Left cardiac atrium (tissue), 4 donors: ENCODE results near the gene TMEM179. TPM values are rescaled to one million over a fixed set of nuclear protein-coding genes. Genes with fewer than 3 reads are reported as not detected.

ENCODE experiments used
- ATAC-seq, 2 donors: fragments of 200-7000 bp; cut with Tn5 transposase; one replicate each; pipeline ENCODE4 v1.9.1; 2020; ENCODE audit warnings: mild to moderate bottlenecking in 2 of 2, moderate library complexity in 2 of 2
- DNase-seq: peaks from one replicate; pipeline ENCODE4 v3.0.0-alpha.2; 2020
- intact Hi-C, 2 donors: fragments of 100-400 bp; cut with DNase I; formaldehyde crosslinking; loops; one replicate each; pipeline versions ENCODE4 v1.14.1 to v1.15.1; 2022 to 2023
- total RNA-seq, 2 donors: library from RNA; stranded (reverse); fragmentation: NEBNext Ultra II Directional; extraction: Animal tissue kit (Norgen Biotek cat#: 25700); gene quantifications; one replicate each; pipeline ENCODE4 v1.2.1, GENCODE V29; 2021
- donor health status: DM: no; HTN: yes; CAD: no.
- donor health status: DM: no; HTN: yes; CAD: no; lungs with severe emphysema.
- donor health status: DM: yes; HTN: yes; CAD: no.
- donor health status: Dilated cardiomyopathy.

The TMEM179 gene
- total RNA-seq, 2 donors from 2014 or later = 0.24 to 1.0 TPM

- ATAC-seq (peak; percentile 81 to 86), DNase-seq (peak; percentile 81)
- intact Hi-C loops = loop anchor here (2.0 to 10.0 kb wide), 3 partner anchors 427 to 489 kb away; partner anchors contain the start of gene KIF26A (in 1 of the 2)
These were observed 40.6 kb downstream of the TMEM179 start for GRCh38 chr14:104563742-104564615.

- intact Hi-C loops = loop anchor here in 1 of 2 donors (5.0 to 10.0 kb wide), 2 partner anchors 426 to 488 kb away; partner anchors contain the start of gene KIF26A
- peak in 1 of 2 donors; percentile 16 for ATAC-seq
These were observed 41.3 kb downstream of the TMEM179 start for GRCh38 chr14:104563191-104563741.

DNA sequence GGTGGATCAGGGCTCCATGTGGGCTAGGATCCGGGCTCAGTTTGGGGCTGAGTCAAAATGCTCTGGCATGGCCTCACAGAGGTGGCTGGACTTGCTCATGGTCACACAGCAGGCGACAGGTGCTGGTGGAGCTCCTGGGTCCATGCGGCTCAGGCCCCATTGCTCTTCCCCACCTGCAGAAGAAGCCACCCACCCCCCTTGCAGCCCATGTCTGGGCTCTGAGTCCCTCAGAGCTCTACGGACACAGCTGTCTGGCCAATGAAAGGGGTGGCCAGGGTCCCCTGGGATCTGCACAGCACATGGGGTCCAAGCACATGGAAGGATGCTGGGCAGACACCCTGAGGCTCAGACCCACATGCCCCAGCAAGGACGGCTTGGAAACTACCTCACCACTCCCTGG, 42.0 kb downstream of the TMEM179 start:
- intact Hi-C loops = loop anchor here in 1 of 2 donors (5.0 to 10.0 kb wide), 2 partner anchors 425 to 488 kb away; partner anchors contain the start of gene KIF26A
- ATAC-seq (no peak), DNase-seq (peak; percentile 8)

More at GRCh38 chr14:104563191-104563741, 41.3 kb downstream of the TMEM179 start:
- DNase-seq = no peak

DNA sequence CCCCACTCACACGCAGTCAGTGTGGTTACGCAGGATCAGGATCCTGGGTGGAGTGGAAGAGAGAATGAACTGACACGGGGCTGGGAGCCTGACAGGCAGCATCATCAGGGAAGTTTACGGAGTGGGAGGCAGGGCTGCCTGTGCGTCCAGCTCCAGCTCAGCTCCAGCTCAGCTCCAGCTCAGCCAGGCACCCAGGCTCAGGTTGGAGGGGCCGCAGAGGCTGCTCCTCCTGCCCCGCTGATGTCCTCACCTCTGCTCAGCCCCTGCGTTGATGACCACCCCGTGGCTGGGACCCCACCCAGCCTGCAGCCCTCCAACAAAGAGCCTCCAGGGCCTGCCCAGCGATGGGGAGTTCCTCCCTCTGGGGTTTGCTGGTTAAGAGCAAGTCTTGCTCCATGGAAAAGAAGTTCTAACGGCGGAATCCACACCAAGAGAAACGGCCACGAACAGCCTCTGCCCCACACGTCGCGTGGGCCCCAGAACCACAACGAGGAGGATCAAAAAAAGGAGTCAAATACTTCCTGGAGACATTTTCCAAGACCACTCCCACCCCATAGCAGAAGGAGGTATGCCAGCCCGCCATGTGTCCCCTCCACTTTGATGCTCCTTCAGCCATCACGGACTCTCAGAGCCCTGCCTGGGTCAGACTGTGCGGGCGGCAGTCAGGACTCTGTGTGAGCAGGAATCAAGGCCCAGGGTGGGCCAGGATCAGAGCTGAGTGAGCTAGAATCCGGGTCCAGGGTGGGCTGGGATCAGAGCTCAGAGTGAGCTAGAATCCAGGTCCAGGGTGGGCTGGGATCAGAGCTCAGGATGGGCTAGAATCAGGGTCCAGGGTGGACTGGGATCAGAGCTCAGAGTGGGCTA, 42.7 kb downstream of the TMEM179 start:
- ATAC-seq (no peak), DNase-seq (peak; percentile 8)
- intact Hi-C loops = loop anchor here in 1 of 2 donors (5.0 to 10.0 kb wide), 2 partner anchors 425 to 487 kb away; partner anchors contain the start of gene KIF26A

GRCh38 chr14:104561124-104561557, 43.4 kb downstream of the TMEM179 start:
- ATAC-seq (no peak), DNase-seq (peak; percentile 10)
- intact Hi-C loops = loop anchor here in 1 of 2 donors (5.0 to 10.0 kb wide), 2 partner anchors 424 to 486 kb away; partner anchors contain the start of gene KIF26A

DNA sequence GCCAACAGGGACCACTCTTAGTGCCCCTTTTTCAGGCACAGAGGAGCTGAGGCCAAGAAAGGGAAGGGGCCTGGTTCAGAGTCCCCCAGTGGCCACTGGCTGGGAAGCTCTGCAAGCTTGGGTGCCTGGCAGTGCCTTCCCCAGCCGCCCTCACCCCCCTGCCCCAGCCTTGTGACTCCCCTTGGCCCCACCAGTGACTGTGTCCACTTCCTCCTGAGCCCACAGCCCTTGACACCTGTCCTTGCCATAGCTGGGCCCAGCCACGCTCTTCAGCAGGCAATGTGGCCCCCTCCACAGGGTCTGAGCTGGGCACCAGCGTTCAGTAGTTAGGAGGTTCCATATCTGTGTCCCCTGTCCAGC, 44.0 kb downstream of the TMEM179 start:
- ATAC-seq (no peak), DNase-seq (peak; percentile 4)
- intact Hi-C loops = loop anchor here in 1 of 2 donors (5.0 to 10.0 kb wide), 2 partner anchors 423 to 486 kb away; partner anchors contain the start of gene KIF26A

DNA sequence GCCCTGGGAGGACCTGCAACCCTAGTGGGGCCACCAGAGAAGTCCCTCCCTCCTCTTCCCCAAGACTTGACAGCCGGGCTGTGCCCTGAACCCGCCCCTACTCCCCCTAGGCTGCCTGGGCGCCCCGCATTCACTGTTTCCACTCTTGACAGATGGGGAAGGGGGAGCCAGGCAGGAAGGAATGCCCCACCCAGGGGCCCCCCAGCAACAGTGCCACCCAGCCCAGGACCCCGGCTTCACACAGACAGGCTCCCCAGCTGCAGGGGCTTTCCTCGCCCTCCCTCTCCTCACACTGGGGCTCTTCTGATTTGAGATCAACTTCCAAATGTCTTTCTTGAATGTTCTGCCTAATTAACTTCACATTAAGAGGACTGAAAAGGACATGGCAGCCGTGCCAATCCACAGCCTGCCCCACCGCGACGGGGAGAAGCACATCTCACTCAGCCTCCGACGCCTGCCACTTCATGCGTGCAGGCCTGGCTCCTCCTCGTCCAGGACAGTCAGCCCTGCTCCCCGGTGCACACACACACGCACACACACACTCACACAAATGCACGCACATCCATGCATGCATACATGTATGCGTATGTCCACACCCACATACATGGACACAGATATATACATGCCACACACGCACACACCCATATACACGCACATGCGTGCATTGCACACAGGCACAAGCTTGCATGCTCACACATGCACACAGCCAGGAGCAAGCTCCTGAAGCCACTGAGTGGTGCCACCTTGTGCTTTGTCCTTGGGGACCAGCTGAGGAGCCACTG, 44.6 kb downstream of the TMEM179 start:
- DNase-seq = peak; percentile 6
- no peak for ATAC-seq
- intact Hi-C loops = loop anchor here in 1 of 2 donors (5.0 to 10.0 kb wide), 2 partner anchors 423 to 485 kb away; partner anchors contain the start of gene KIF26A

DNA sequence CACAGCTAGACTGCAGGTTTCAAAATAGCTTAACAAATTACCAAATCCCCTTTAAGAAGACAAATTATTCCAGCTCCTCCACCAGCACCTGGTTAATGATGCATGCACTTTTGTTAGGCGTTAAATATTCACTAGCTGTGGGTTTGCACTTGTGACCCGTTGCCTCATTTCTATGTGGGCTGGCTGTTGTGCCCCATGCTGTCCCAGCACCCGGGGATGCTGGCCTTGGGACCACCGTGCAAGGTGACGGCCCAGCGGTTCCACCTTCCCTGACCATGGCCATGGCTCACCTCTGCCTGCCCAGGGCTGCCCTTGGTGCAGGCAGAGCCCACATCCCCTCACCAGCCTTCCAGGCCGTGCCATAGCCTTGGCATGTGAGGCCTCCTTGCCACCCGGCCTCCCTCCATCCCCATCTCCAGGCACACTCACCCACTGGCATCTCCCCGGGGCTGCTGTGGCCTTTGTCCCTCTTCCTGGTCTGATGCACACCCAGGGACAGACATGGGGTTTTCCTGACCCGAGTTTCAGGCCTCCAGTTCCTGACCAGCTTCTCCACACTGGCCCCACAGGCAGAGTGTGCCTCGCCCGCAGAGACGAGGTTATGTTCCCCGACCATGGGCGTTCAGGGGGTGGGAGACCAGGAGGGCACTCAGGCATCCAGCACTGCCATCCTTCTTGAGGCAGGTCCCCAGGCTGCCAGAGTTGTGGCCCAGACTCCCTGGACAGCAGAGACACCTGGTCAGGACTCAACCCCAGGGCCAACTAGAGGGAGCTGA, 45.4 kb downstream of the TMEM179 start:
- DNase-seq = peak; percentile 12
- intact Hi-C loops = no loop called here
- no peak for ATAC-seq

DNA sequence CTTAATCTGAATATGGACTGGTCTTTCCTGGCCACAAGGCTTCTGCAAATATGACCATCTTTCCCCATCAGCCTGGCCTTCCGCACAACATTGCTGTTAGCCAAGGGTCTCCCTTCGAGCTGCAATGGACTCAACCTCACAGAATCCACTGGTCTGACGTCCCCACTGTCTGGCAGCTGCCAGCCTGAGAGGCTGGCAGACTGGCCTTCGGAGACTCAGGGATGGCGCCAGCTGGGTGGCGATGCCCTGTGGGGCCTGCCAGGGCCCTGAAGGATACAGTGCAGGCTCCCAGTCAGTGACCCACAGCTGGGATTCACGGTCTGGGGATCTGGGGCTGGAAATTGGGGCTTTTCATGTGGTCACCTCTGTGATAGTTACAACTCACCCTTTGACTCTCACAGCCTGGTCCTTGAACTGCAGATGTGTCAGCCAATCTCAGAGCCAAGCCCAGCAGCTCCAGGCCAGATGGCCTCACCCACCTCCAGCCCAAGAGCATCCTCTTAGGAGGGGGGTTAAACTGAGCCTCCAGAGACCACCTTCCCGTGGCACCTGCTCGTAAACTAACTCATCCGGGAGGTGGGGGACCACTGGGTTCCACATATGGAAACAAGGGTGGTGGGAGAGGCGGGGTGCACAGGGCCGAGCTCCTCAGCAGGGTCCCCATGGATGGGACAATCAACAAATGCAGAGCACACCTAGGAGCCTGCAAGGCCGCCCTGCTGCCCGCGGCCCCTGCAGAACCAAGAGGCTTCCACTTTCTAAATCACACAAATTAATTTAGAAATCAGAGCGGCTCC, 46.1 kb downstream of the TMEM179 start:
- ATAC-seq (no peak), DNase-seq (peak; percentile 9)
- intact Hi-C loops = no loop called here

GRCh38 chr14:104557766-104558165, 46.8 kb downstream of the TMEM179 start:
- no peak for DNase-seq
- no peak for ATAC-seq
- intact Hi-C loops = no loop called here

- ATAC-seq = no peak
- intact Hi-C loops = no loop called here
- no peak for DNase-seq
These were observed 47.5 kb downstream of the TMEM179 start for GRCh38 chr14:104557086-104557485.

DNA sequence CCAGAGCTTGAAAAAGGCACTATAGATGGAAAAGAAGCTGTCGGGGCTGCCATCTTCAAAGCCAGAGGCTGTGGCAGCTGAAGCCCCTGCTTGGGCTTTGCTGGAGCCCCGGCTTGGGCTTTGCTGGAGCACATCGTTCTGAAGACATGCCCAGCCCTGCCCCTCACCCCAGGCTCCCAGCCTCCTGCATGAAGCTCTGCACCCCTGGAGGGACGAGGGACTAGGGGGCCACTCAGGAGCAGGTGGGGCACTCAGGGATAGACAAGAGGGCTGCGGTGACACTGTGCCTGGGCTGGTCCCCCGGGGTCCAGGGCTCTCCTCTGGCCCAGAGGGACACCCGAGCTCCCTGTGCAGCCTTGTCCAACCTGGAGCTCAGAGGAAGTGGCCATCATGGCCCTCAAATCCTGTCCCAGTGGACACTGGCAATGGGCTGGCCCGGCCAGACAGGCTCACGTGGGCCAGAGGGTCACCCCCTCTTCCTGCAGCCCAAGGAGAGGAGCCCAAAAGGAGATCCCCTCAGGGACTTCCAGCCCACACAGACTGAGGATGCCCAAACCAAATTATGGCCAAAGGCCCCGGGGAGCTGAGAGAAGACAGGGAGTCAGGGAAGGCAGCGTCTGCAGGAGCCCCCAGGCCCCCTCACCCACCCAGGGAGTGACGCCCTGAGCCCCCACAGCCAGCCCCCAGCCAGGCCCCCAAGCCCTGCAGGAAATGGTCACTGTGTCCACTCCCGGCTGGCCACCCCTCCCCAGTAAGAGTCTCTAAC, 48.1 kb downstream of the TMEM179 start:
- ATAC-seq (no peak), DNase-seq (peak; percentile 9)
- intact Hi-C loops = no loop called here

DNA sequence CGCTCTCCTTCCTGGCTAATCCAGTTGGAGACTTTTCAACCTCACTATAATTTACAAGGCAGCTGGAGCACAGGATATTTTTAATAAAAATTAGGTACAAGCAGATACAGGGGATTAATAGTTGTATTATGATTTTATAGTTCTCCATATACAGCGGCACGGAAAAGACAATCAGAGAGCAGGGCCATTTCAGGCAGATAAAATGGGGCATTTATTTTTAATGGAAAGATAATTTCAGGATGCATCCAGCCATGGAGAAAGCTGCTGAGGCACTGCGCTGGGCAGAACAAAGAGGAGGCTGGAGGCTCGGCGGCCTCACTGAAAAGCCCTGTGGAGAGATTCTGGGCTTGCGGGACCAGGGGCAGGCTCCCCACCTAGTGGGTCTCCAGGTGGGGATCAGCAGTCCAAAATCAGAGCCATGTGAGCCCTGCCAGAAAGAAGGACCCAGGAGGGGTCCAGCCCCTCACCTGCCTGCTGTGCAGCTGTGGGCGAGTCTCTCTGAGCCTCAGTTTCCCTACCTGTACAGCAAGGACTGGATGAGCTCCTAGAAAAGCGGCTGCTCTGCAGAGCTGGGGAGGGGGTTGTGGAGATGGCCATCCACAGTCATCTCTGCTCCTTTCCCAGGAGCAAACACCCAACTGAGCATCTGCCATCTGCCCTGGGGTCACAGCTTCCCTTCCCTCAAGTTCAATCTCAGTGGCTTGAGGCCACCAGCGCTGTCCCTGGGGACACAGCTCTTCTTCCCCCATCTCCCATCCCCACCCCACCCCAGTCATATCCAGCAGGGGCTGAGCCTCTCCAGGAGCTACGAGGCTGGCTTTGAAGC, 48.9 kb downstream of the TMEM179 start:
- ATAC-seq (no peak), DNase-seq (peak; percentile 8)
- intact Hi-C loops = no loop called here

DNA sequence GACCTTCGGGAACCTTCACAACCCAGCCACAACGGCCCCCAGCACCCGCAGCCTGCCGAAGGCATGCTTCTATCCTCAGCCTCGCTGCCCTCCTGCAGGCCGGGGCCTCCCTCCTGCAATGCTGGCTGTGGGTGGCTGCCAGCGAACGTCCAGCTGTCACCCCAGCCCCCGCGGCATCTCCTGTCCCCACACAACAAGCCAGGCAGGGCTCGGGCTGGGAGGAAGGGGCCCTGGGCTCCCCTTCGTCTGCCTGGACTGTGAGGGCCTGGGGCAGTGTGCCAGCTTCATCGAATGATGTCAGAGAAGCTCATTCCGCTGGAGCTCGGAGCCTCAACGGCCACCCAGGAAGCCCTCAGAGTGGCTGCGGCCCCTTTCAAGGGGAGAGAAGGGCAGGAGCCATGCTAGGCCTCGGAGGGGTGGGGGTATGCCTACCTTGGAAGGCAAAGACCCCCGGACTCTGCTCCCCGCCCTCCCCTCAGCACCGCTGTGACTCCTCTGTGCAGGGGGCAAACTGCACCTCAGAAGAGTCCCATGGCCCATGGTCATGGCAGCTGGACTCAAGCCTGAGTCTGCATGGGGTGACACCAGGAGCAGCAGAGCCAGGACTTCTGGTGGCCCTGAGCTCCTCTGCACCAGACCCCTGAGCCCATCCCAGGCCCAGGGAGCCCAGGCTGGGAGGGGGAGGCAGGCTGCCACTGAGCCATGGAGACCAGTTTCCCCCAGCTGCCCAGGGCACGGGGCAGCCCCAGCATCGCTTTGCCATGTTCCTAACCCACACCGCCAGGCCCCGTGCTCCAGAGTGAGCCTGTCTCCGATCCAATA, 49.8 kb downstream of the TMEM179 start:
- intact Hi-C loops = no loop called here
- DNase-seq = peak; percentile 12
- no peak for ATAC-seq
